ENCODE measurements around the gene SMLR1.

- TF ChIP-seq CTCF (IDR thresholded peaks at IDR 0.05) (no peak), POLR2A (IDR thresholded peaks at IDR 0.05) (no peak)
These were observed 21.7 kb downstream of the SMLR1 start for GRCh38 chr6:130848945-130849344.

All from adrenal gland (tissue), 5 donors.